ENCODE data around the gene TBX10. TPM values are rescaled to one million over a fixed set of nuclear protein-coding genes. Genes with fewer than 3 reads are reported as not detected.

The TBX10 gene
- total and polyA plus RNA-seq, 2 of the 8 experiments (the other 6 are each of a cell fraction or from before 2014, with no cell fraction given), result 0.09 TPM; not detected in 1

- Histone ChIP-seq H3K79me1 (ENCODE audit: low read depth, low read length) (no peaks in the 10 kb centered on the region), H3K9me3 (ENCODE audit: insufficient read depth in 2 of 2, low read depth in 1 of 2, low read length in 1 of 2) (no peaks in the 10 kb centered on the region), H2BK12ac (ENCODE audit: low read depth, low read length) (peak within 1 kb of the TSS; percentile 68), H3K23ac (ENCODE audit: insufficient read length) (no peak within 1 kb of the TSS), H2AK5ac (ENCODE audit: low read depth, low read length) (no peak within 1 kb of the TSS), H2BK20ac (ENCODE audit: low read length) (0 out of 2 replicates have a peak within 1 kb of the TSS, but pooled peaks have one; percentile 13), H3K18ac (ENCODE audit: extremely low read depth, low read length) (peak within 1 kb of the TSS; percentile 19; the same call in 1 of the 2 replicates), H4K5ac (ENCODE audit: insufficient read length, low read depth, low read length) (no peak within 1 kb of the TSS), H4K91ac (replicated peaks; ENCODE audit: insufficient read length, low read length) (peak within 1 kb of the TSS; percentile 36), H3K4ac (replicated peaks; ENCODE audit: insufficient read length, low read depth, low read length) (no peak within 1 kb of the TSS), H3K27me3 (replicated peaks in 1 of 4; ENCODE audit: control insufficient read depth in 3 of 4, extremely low read depth in 1 of 4, insufficient read depth in 3 of 4, low read length in 3 of 4) (peaks cover 0 to 4% (median 0%) of the 10 kb centered on the region in 4 experiments; a peak in 2 of 7 replicates), H3K14ac (ENCODE audit: insufficient read length) (no peak within 1 kb of the TSS), H3K4me1 (replicated peaks in 1 of 4; ENCODE audit: control insufficient read depth in 3 of 4, insufficient read depth in 4 of 4, low read length in 3 of 4) (peaks cover 5 to 27% (median 17%) of the 10 kb centered on the region in 4 experiments; a peak in 6 of 7 replicates), H2AFZ (ENCODE audit: low read length) (no peak within 1 kb of the TSS), H3K27ac (ENCODE audit: low read depth, low read length) (no peak within 1 kb of the TSS), H3K36me3 (ENCODE audit: control insufficient read depth in 2 of 4, insufficient read depth in 4 of 4, low read length in 3 of 4) (peaks cover 5 to 15% (median 8%) of the 10 kb centered on the region in 4 experiments; a peak in 6 of 8 replicates), H3K4me3 (ENCODE audit: extremely low read depth in 1 of 4, insufficient read depth in 2 of 4, low read depth in 3 of 4, low read length in 4 of 4) (peak within 1 kb of the TSS; percentile 48 to 94 (median 76)), H3K23me2 (ENCODE audit: low read depth, low read length) (peaks cover 9% of the 10 kb centered on the region; the same call in 1 of the 2 replicates), H3K79me2 (ENCODE audit: control insufficient read depth in 1 of 2, insufficient read depth in 2 of 2, low read length in 2 of 2) (peaks cover 0 to 8% of the 10 kb centered on the region in 2 experiments; a peak in 1 of 4 replicates), H2BK15ac (ENCODE audit: low read length) (peak within 1 kb of the TSS; percentile 92; the same call in 1 of the 2 replicates), H3K56ac (replicated peaks; ENCODE audit: insufficient read length, low read depth, low read length) (peak within 1 kb of the TSS; percentile 17), H2BK5ac (ENCODE audit: low read depth, low read length) (no peak within 1 kb of the TSS; the same call in 1 of the 2 replicates), H3K9ac (replicated peaks in 1 of 4; ENCODE audit: extremely low read depth in 1 of 4, low read depth in 3 of 4, low read length in 3 of 4) (peak within 1 kb of the TSS in 3 of 4 experiments; percentile 56 to 63 (median 63); a peak in 6 of 7 replicates), H4K8ac (ENCODE audit: extremely low read depth, insufficient read depth, low read length) (no peak within 1 kb of the TSS; the same call in 1 of the 2 replicates), H4K20me1 (replicated peaks in 1 of 2; ENCODE audit: control insufficient read depth in 1 of 2, insufficient read depth in 2 of 2, low read length in 2 of 2) (peaks cover 0 to 2% of the 10 kb centered on the region in 2 experiments), H3K4me2 (ENCODE audit: insufficient read depth in 1 of 2, low read depth in 2 of 2, low read length in 2 of 2) (peak within 1 kb of the TSS; percentile 64 to 98), H2BK120ac (replicated peaks; ENCODE audit: low read depth, low read length) (no peak within 1 kb of the TSS)
- ChIA-PET CTCF (ENCODE audit: partially characterized antibody) (interaction anchor here (1.0 to 1.6 kb wide), 2 partner anchors 8 to 59 kb away, joined by 3 to 15 read pairs; no protein-coding TSS in a partner anchor), POLR2A (ENCODE audit: partially characterized antibody) (interaction anchor here (1.2 to 2.8 kb wide), 7 partner anchors 9 to 23 kb away, joined by 5 to 25 read pairs (median 11); partner anchors contain the start of gene GSTP1)
- 3% methylated on average over 69 of the region's 69 CpGs; no CpG with 5 or more reads in 1 of the 2 experiments for WGBS, 2 experiments (ENCODE audit: extremely low coverage in 1 of 2, insufficient coverage in 1 of 2, insufficient read length in 1 of 2, insufficient replicate concordance in 2 of 2, low coverage in 1 of 2, low lambda C conversion rate in 2 of 2, missing lambda C conversion rate in 1 of 2)
- DNase-seq (ENCODE audit: low read depth in 1 of 2, low spot score in 2 of 2) (peak in 1 of 2 experiments; percentile 95), FAIRE-seq (no peak)
- TF ChIP-seq RFX5 (IDR thresholded peaks at IDR 0.05; ENCODE audit: borderline replicate concordance, low read depth, low read length) (no peak), YY1 (IDR thresholded peaks at IDR 0.05; ENCODE audit: low read depth, low read length) (no peak), CHD1 (IDR thresholded peaks at IDR 0.05; ENCODE audit: low read depth, low read length) (no peak), CBX5 (IDR thresholded peaks at IDR 0.05; ENCODE audit: low read depth, low read length) (no peak), EZH2 (IDR thresholded peaks at IDR 0.05; ENCODE audit: low read depth, low read length, severe bottlenecking) (no peak), NRF1 (IDR thresholded peaks at IDR 0.05; ENCODE audit: low read depth, low read length) (no peak), SIX5 (IDR thresholded peaks at IDR 0.05; ENCODE audit: low read depth, low read length) (peak; percentile 51), SRF (IDR thresholded peaks at IDR 0.05; ENCODE audit: low read depth, low read length) (peak; percentile 71), BRCA1 (IDR thresholded peaks at IDR 0.05; ENCODE audit: low read depth, low read length) (no peak)
Measured at GRCh38 chr11:67606492-67607295, 32.9 kb downstream of the TBX10 start, which contains the start of gene NDUFV1. NDUFV1 (plus strand) TSS chr11:67606936; CDS start chr11:67607005, 69 bp downstream.
